IMR-90 (cell line): ENCODE data around the gene ING3. TPM values are rescaled to one million over a fixed set of nuclear protein-coding genes. Genes with fewer than 3 reads are reported as not detected.

Experiments used
- ATAC-seq: fragments of 200-7000 bp; cut with Tn5 transposase; 2 replicates; pipeline ENCODE4 v1.9.1; 2020; ENCODE audit warnings: low read depth, mild to moderate bottlenecking, moderate library complexity
- BruUV-seq: library from RNA; stranded (reverse); fragments of 400-500 nt; replicated peaks from 2 replicates; lab custom pipeline; 2021; lab: Mats Ljungman, UMichigan
- CTCF ChIA-PET: fragments of 300-600 bp; formaldehyde crosslinking; extraction: SDS; loops from one replicate; lab custom pipeline; 2021; ENCODE audit warnings: antibody characterized with exemption; lab: Yijun Ruan, JAX
- POLR2A ChIA-PET: fragments of 300-600 bp; sonication (Branson Sonifier 250); formaldehyde crosslinking; loops from one replicate; lab custom pipeline; 2022; ENCODE audit warnings: antibody characterized with exemption; ENCODE audit not compliant: unreplicated experiment; lab: Charles Lee
- DNase-seq: peaks from one replicate; pipeline ENCODE4 v3.0.0; 2013
- H2AFZ ChIP-seq: replicated peaks from 2 replicates; pipeline ENCODE3; 2013; ENCODE audit warnings: low read length, mild to moderate bottlenecking; ENCODE audit not compliant: poor library complexity
- H2AK5ac ChIP-seq: 2 replicates; pipeline ENCODE4 v1.6.1; 2013; ENCODE audit warnings: low read depth, low read length, inconsistent platforms
- H2AK9ac ChIP-seq: replicated peaks from 2 replicates; pipeline ENCODE3; 2013; ENCODE audit warnings: mild to moderate bottlenecking, low read depth, low read length, moderate library complexity; ENCODE audit not compliant: poor library complexity
- H2BK120ac ChIP-seq: 2 replicates; pipeline ENCODE4 v1.6.1; 2013; ENCODE audit warnings: low read depth, low read length, inconsistent platforms
- H2BK15ac ChIP-seq: 3 replicates; pipeline ENCODE4 v1.6.1; 2013; ENCODE audit warnings: low read depth, low read length, inconsistent platforms
- H2BK20ac ChIP-seq: 2 replicates; pipeline ENCODE4 v1.6.1; 2013; ENCODE audit warnings: low read depth, mild to moderate bottlenecking, inconsistent platforms, low read length, moderate library complexity
- H2BK5ac ChIP-seq: 2 replicates; pipeline ENCODE4 v1.6.1; 2013; ENCODE audit warnings: mild to moderate bottlenecking, low read depth, low read length, inconsistent platforms; ENCODE audit not compliant: poor library complexity, severe bottlenecking
- H3K14ac ChIP-seq: replicated peaks from 2 replicates; pipeline ENCODE4 v1.6.1; 2013; ENCODE audit warnings: low read depth, low read length, inconsistent platforms
- H3K18ac ChIP-seq: 2 replicates; pipeline ENCODE4 v1.6.1; 2013; ENCODE audit warnings: low read depth, low read length, control low read depth
- H3K23ac ChIP-seq: 2 replicates; pipeline ENCODE4 v1.6.1; 2013; ENCODE audit warnings: low read depth, low read length, inconsistent platforms
- H3K27ac ChIP-seq: 2 replicates; pipeline ENCODE4 v1.5.1; 2013; ENCODE audit warnings: mild to moderate bottlenecking, control low read depth, low read length; ENCODE audit not compliant: insufficient read depth
- H3K27me3 ChIP-seq: 2 replicates; pipeline ENCODE4 v1.6.1; 2013; ENCODE audit warnings: low read length; ENCODE audit not compliant: control insufficient read depth, insufficient read depth
- H3K36me3 ChIP-seq: 2 replicates; pipeline ENCODE4 v1.6.1; 2013; ENCODE audit warnings: low read length, mixed read lengths; ENCODE audit not compliant: control insufficient read depth, insufficient read depth
- H3K4ac ChIP-seq: 2 replicates; pipeline ENCODE4 v1.6.1; 2013; ENCODE audit warnings: low read depth, low read length, inconsistent platforms
- H3K4me1 ChIP-seq: 2 replicates; pipeline ENCODE4 v1.6.1; 2013; ENCODE audit warnings: low read length, mixed read lengths; ENCODE audit not compliant: control insufficient read depth, insufficient read depth
- H3K4me2 ChIP-seq: 2 replicates; pipeline ENCODE4 v1.6.1; 2013; ENCODE audit warnings: low read depth, mild to moderate bottlenecking, control low read depth, low read length, moderate library complexity
- H3K4me3 ChIP-seq: 2 replicates; pipeline ENCODE4 v1.5.1; 2013; ENCODE audit warnings: low read depth, mild to moderate bottlenecking, control low read depth, low read length, moderate library complexity; ENCODE audit not compliant: insufficient read depth
- H3K56ac ChIP-seq: 2 replicates; pipeline ENCODE4 v1.6.1; 2013; ENCODE audit warnings: low read length, inconsistent platforms; ENCODE audit not compliant: insufficient read depth; ENCODE audit errors: extremely low read depth
- H3K79me1 ChIP-seq, 2 experiments: 2 replicates each; pipeline ENCODE4 v1.6.1; 2013; ENCODE audit warnings: low read length in 2 of 2, inconsistent platforms in 1 of 2, low read depth in 1 of 2
- H3K9ac ChIP-seq: 2 replicates; pipeline ENCODE4 v1.6.1; 2013; ENCODE audit warnings: low read depth, low read length, control low read depth
- H3K9me1 ChIP-seq: 2 replicates; pipeline ENCODE4 v1.6.1; 2013; ENCODE audit warnings: low read length, inconsistent platforms; ENCODE audit not compliant: insufficient read depth
- H3K9me3 ChIP-seq: 2 replicates; pipeline ENCODE4 v1.6.1; 2013; ENCODE audit warnings: low read length; ENCODE audit not compliant: control insufficient read depth, insufficient read depth
- H4K20me1 ChIP-seq: 2 replicates; pipeline ENCODE4 v1.6.1; 2013; ENCODE audit warnings: low read length, inconsistent platforms; ENCODE audit not compliant: insufficient read depth
- H4K5ac ChIP-seq: 2 replicates; pipeline ENCODE4 v1.6.1; 2013; ENCODE audit warnings: mild to moderate bottlenecking, low read depth, low read length, control low read depth
- H4K8ac ChIP-seq, 2 experiments: 2 replicates each; pipeline ENCODE4 v1.6.1; 2013; ENCODE audit warnings: low read depth in 2 of 2, low read length in 2 of 2, control low read depth in 1 of 2, inconsistent platforms in 1 of 2
- H4K91ac ChIP-seq: 2 replicates; pipeline ENCODE4 v1.6.1; 2013; ENCODE audit warnings: low read depth, low read length, inconsistent platforms; ENCODE audit not compliant: insufficient read depth
- BHLHE40 ChIP-seq: fragments of 150-350 bp; IDR thresholded peaks from 2 replicates; pipeline ENCODE4 v1.6.1; 2016; ENCODE audit warnings: mild to moderate bottlenecking, low read depth, low read length
- CEBPB ChIP-seq: IDR thresholded peaks from 2 replicates; pipeline ENCODE4 v1.6.1; 2012; ENCODE audit warnings: low read depth, low read length, improper control_type of control experiment
- CHD1 ChIP-seq: IDR thresholded peaks from 2 replicates; pipeline ENCODE4 v1.6.1; 2012; ENCODE audit warnings: low read depth, low read length, improper control_type of control experiment
- FOS ChIP-seq: fragments of 150-350 bp; IDR thresholded peaks from 2 replicates; pipeline ENCODE4 v1.6.1; 2016; ENCODE audit warnings: low read depth, low read length
- MAFK ChIP-seq: IDR thresholded peaks from 2 replicates; pipeline ENCODE4 v1.6.1; 2012; ENCODE audit warnings: low read depth, low read length, improper control_type of control experiment
- MAZ ChIP-seq: IDR thresholded peaks from 2 replicates; pipeline ENCODE4 v1.6.1; 2012; ENCODE audit warnings: low read depth, mild to moderate bottlenecking, low read length, improper control_type of control experiment, moderate library complexity, borderline replicate concordance
- MXI1 ChIP-seq: IDR thresholded peaks from 2 replicates; pipeline ENCODE4 v1.6.1; 2012; ENCODE audit warnings: low read depth, mild to moderate bottlenecking, low read length, moderate library complexity, borderline replicate concordance
- NFE2L2 ChIP-seq: fragments of 150-350 bp; IDR thresholded peaks from 2 replicates; pipeline ENCODE4 v1.6.1; 2016; ENCODE audit warnings: low read depth, mild to moderate bottlenecking, low read length
- POLR2A ChIP-seq: IDR thresholded peaks from 2 replicates; pipeline ENCODE4 v1.6.1; 2012; ENCODE audit warnings: mild to moderate bottlenecking, low read depth, low read length
- RAD21 ChIP-seq: IDR thresholded peaks from 2 replicates; pipeline ENCODE4 v1.6.1; 2012; ENCODE audit warnings: low read length, improper control_type of control experiment
- RCOR1 ChIP-seq: IDR thresholded peaks from 2 replicates; pipeline ENCODE4 v1.6.1; 2012; ENCODE audit warnings: mild to moderate bottlenecking, low read length, improper control_type of control experiment; ENCODE audit not compliant: insufficient replicate concordance
- RFX5 ChIP-seq: IDR thresholded peaks from 2 replicates; pipeline ENCODE4 v1.8.0; 2012; ENCODE audit warnings: low read depth, mild to moderate bottlenecking, low read length, moderate library complexity
- WGBS, 2 experiments: methylation state at CpG; one replicate each; pipeline versions ENCODE4 v1.1.5 to v1.1.7; 2013; ENCODE audit warnings: missing lambda C conversion rate in 2 of 2; ENCODE audit not compliant: insufficient read length in 1 of 2; ENCODE audit errors: extremely low coverage in 2 of 2; 5-methylcytosine and 5-hydroxymethylcytosine counted together
- dilution Hi-C: fragments of 300-500 bp; cut with HindIII; formaldehyde crosslinking; loops from one replicate; pipeline ENCODE4 v1.14.3; 2018; ENCODE audit warnings: low sequenced_read_pairs; ENCODE audit not compliant: unreplicated experiment
- in situ Hi-C: fragments of 300-500 bp; cut with MboI; formaldehyde crosslinking; loops from 3 replicates; pipeline ENCODE4 v1.14.3; 2019; ENCODE audit warnings: low sequenced_read_pairs, inconsistent platforms, mixed read lengths
- intact Hi-C: fragments of 100-400 bp; cut with micrococcal nuclease; formaldehyde crosslinking; loops from 2 replicates; pipeline ENCODE4 v1.10.0; 2022
- polyA plus RNA-seq, 3 experiments: library from polyadenylated mRNA; depleted of rRNA; stranded (reverse); fragments of >200 nt; gene quantifications; 2 replicates each; pipeline ENCODE4 v1.2.3, GENCODE V29; 2012; ENCODE audit warnings: low replicate concordance in 1 of 3
- total RNA-seq: library from RNA; depleted of rRNA; stranded (reverse); fragments of >200 nt; gene quantifications from 2 replicates; pipeline ENCODE4 v1.2.3, GENCODE V29; 2012
- TF ChIP-seq, protein P1 (sequence below): fragments of 150-350 bp; IDR thresholded peaks from 2 replicates; pipeline ENCODE4 v1.6.1; 2017; ENCODE audit warnings: mild to moderate bottlenecking, antibody characterized with exemption, low read length, low read depth
- TF ChIP-seq, protein P2 (sequence below): fragments of 150-350 bp; IDR thresholded peaks from 2 replicates; pipeline ENCODE4 v1.6.1; 2016; ENCODE audit warnings: low read depth, mild to moderate bottlenecking, low read length, moderate library complexity, borderline replicate concordance
- TF ChIP-seq, protein P3 (sequence below): conservative IDR thresholded peaks from 2 replicates; pipeline ENCODE4 v1.5.1; 2012; ENCODE audit warnings: mild to moderate bottlenecking, low read depth, low read length, improper control_type of control experiment

ING3 gene
- total and polyA plus RNA-seq, 2 of the 4 experiments (the other 2 are of a cell fraction): 7.2 to 11.3 TPM

DNA sequence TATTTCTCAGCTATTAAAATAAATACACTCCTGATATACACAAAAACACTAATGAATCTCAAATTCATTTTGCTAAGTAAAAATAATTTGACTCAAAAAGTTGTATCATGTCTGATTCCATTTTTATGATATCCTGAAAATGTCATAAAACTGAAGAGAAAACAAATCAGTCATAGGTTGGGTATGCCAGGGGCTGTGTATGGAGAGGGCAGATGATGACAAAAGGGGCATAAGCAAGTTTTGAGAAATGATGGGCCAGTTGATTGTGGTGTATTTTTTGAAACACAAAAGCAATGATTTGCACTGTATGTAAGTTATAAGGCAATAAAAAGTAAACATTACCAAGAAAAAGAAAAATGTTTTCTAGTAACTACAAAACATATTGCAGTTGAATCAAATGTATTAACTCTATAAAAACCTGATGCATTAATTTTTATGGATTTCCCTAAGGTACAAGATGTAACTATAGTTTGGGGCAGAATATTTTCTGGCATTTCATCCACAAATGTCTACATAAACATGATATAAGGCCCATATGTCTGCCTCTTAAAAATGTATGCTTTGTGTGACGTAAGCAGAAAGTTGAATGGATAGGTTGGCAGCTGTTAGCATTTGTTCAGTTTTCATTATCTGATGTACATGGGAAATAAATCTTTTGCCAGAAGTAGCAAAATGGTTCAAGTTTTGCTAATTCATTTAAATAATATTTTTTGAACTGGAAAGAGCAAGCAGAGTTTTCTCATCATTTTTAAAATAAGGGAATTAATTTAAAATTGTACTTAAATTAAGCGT lies 35.1 kb upstream of the ING3 start:
- no CpG with 5 or more reads among the region's 2 CpGs for WGBS, 2 experiments
- Histone ChIP-seq H3K18ac (no peak overlapping the region), H2AFZ (no peak overlapping the region), H2AK5ac (no peak overlapping the region), H3K27ac (no peak overlapping the region), H3K4ac (no peak overlapping the region), H3K14ac (no peak overlapping the region), H3K79me1 (no peaks in the 10 kb centered on the region), H4K5ac (no peak overlapping the region), H3K56ac (no peak overlapping the region), H3K9me3 (no peaks in the 10 kb centered on the region), H3K9ac (no peak overlapping the region), H4K20me1 (no peaks in the 10 kb centered on the region), H3K36me3 (no peaks in the 10 kb centered on the region), H2BK5ac (no peak overlapping the region), H3K4me1 (no peaks in the 10 kb centered on the region), H3K27me3 (no peaks in the 10 kb centered on the region; the same call in 1 of the 2 replicates), H2BK15ac (no peak overlapping the region), H2BK120ac (no peak overlapping the region), H3K9me1 (no peaks in the 10 kb centered on the region; the same call in 1 of the 2 replicates), H2AK9ac (no peak overlapping the region), H3K23ac (no peak overlapping the region), H2BK20ac (no peak overlapping the region), H4K91ac (no peak overlapping the region), H3K4me2 (no peak overlapping the region), H3K4me3 (no peak overlapping the region), H4K8ac (no peak overlapping the region)
- no peak for DNase-seq
- CTCF ChIA-PET: interaction anchor here (1.4 kb wide), 1 partner anchor 123 kb away, joined by 3 read pairs; no protein-coding TSS in a partner anchor
- dilution Hi-C loops (no loop called here), intact Hi-C loops (no loop called here), in situ Hi-C loops (no loop called here)
- POLR2A ChIA-PET: no interaction called here
- BruUV-seq: no TSS peak
- no peak for ATAC-seq
- TF ChIP-seq RAD21: no peak
- TF ChIP-seq, protein P1, sequence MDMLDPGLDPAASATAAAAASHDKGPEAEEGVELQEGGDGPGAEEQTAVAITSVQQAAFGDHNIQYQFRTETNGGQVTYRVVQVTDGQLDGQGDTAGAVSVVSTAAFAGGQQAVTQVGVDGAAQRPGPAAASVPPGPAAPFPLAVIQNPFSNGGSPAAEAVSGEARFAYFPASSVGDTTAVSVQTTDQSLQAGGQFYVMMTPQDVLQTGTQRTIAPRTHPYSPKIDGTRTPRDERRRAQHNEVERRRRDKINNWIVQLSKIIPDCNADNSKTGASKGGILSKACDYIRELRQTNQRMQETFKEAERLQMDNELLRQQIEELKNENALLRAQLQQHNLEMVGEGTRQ: no peak
- TF ChIP-seq MAZ: no peak
- no peak for TF ChIP-seq MXI1
- no peak for TF ChIP-seq CHD1
- TF ChIP-seq, protein P2, sequence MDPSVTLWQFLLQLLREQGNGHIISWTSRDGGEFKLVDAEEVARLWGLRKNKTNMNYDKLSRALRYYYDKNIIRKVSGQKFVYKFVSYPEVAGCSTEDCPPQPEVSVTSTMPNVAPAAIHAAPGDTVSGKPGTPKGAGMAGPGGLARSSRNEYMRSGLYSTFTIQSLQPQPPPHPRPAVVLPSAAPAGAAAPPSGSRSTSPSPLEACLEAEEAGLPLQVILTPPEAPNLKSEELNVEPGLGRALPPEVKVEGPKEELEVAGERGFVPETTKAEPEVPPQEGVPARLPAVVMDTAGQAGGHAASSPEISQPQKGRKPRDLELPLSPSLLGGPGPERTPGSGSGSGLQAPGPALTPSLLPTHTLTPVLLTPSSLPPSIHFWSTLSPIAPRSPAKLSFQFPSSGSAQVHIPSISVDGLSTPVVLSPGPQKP: no peak
- no peak for TF ChIP-seq CEBPB
- no peak for TF ChIP-seq BHLHE40
- no peak for TF ChIP-seq RCOR1
- no peak for TF ChIP-seq NFE2L2
- no peak for TF ChIP-seq POLR2A
- TF ChIP-seq, protein P3, sequence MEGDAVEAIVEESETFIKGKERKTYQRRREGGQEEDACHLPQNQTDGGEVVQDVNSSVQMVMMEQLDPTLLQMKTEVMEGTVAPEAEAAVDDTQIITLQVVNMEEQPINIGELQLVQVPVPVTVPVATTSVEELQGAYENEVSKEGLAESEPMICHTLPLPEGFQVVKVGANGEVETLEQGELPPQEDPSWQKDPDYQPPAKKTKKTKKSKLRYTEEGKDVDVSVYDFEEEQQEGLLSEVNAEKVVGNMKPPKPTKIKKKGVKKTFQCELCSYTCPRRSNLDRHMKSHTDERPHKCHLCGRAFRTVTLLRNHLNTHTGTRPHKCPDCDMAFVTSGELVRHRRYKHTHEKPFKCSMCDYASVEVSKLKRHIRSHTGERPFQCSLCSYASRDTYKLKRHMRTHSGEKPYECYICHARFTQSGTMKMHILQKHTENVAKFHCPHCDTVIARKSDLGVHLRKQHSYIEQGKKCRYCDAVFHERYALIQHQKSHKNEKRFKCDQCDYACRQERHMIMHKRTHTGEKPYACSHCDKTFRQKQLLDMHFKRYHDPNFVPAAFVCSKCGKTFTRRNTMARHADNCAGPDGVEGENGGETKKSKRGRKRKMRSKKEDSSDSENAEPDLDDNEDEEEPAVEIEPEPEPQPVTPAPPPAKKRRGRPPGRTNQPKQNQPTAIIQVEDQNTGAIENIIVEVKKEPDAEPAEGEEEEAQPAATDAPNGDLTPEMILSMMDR: no peak
- TF ChIP-seq FOS: no peak
- no peak for TF ChIP-seq RFX5
- no peak for TF ChIP-seq MAFK
